ENCODE measurements around the gene MMP25. TPM values are rescaled to one million over a fixed set of nuclear protein-coding genes. Genes with fewer than 3 reads are reported as not detected.

MMP25 gene
- total RNA-seq, 1 experiment from 2014 or later, result 0.11 TPM

- Histone ChIP-seq H3K36me3 (ENCODE audit: control insufficient read depth, insufficient read depth, low read length) (peaks cover 8% of the 10 kb centered on the region), H3K4me1 (peaks cover 26% of the 10 kb centered on the region), H3K9me3 (no peaks in the 10 kb centered on the region), H3K4me3 (ENCODE audit: low read depth, low read length) (peak within 1 kb of the TSS; percentile 69), H3K27me3 (replicated peaks; ENCODE audit: control insufficient read depth, insufficient read depth, low read length) (no peaks in the 10 kb centered on the region)
- ChIA-PET CTCF (interaction anchor here (1.0 to 6.9 kb wide), 4 partner anchors 7 to 54 kb away, joined by 3 to 113 read pairs (median 18); no protein-coding TSS in a partner anchor), POLR2A (interaction anchor here (0.6 to 5.8 kb wide), 5 partner anchors 14 to 134 kb away, joined by 3 to 83 read pairs (median 6); partner anchors contain the start of gene ZNF213)
- TF ChIP-seq CTCF (IDR thresholded peaks at IDR 0.05; ENCODE audit: insufficient read depth in 1 of 2, low read depth in 1 of 2, low read length in 1 of 2, severe bottlenecking in 1 of 2, unreplicated experiment in 1 of 2), result no peak
- Mint-ChIP-seq H3K36me3 (ENCODE audit: insufficient read depth, unreplicated experiment) (peaks cover 87% of the 10 kb centered on the region), H3K9me3 (ENCODE audit: unreplicated experiment) (no peaks in the 10 kb centered on the region), H3K27me3 (ENCODE audit: insufficient read depth, unreplicated experiment) (no peaks in the 10 kb centered on the region), H3K27ac (ENCODE audit: unreplicated experiment) (peak within 1 kb of the TSS; percentile 89), H3K4me3 (ENCODE audit: unreplicated experiment) (peak within 1 kb of the TSS; percentile 72), H3K4me1 (ENCODE audit: low read depth, unreplicated experiment) (peaks cover 24% of the 10 kb centered on the region)
- peak; percentile 95 to 97 for DNase-seq
- intact Hi-C loops (cut with micrococcal nuclease; ENCODE audit: unreplicated experiment), result loop anchor here (1.0 kb wide), 1 partner anchor 43 kb away; no protein-coding TSS in a partner anchor
- BruUV-seq (replicated peaks), result TSS peak; percentile 40
These were observed 22.5 kb upstream of the MMP25 start, which contains the start of the genes HCFC1R1 and THOC6 for GRCh38 chr16:3023669-3024478. HCFC1R1 (minus strand) TSS chr16:3023942; CDS start chr16:3023941, 1 bp downstream. THOC6 (plus strand) TSS chr16:3024035; CDS start chr16:3024327, 292 bp downstream.

GRCh38 chr16:3025032-3026002 lies 21.0 kb upstream of the MMP25 start:
- Histone ChIP-seq H3K4me1 (peaks cover 24% of the 10 kb centered on the region), H3K27me3 (replicated peaks; ENCODE audit: control insufficient read depth, insufficient read depth, low read length) (no peaks in the 10 kb centered on the region), H3K9me3 (no peaks in the 10 kb centered on the region), H3K36me3 (ENCODE audit: control insufficient read depth, insufficient read depth, low read length) (peaks cover 8% of the 10 kb centered on the region), H3K4me3 (ENCODE audit: low read depth, low read length) (no peak overlapping the region)
- peaks cover 24% of the 10 kb centered on the region for H3K4me1 Mint-ChIP-seq (ENCODE audit: low read depth, unreplicated experiment)
- POLR2A ChIA-PET, result no interaction called here
- CTCF ChIA-PET, result interaction anchor here (0.7 to 6.9 kb wide), 2 partner anchors 20 to 44 kb away, joined by 6 to 113 read pairs; no protein-coding TSS in a partner anchor
- H3K36me3 Mint-ChIP-seq (ENCODE audit: insufficient read depth, unreplicated experiment), result peaks cover 84% of the 10 kb centered on the region
- peak overlapping the region; percentile 37 for H3K4me3 Mint-ChIP-seq (ENCODE audit: unreplicated experiment)
- BruUV-seq (replicated peaks), result no TSS peak
- no peaks in the 10 kb centered on the region for H3K27me3 Mint-ChIP-seq (ENCODE audit: insufficient read depth, unreplicated experiment)
- no peak overlapping the region for H3K27ac Mint-ChIP-seq (ENCODE audit: unreplicated experiment)
- TF ChIP-seq CTCF (IDR thresholded peaks at IDR 0.05; ENCODE audit: insufficient read depth in 1 of 2, low read depth in 1 of 2, low read length in 1 of 2, severe bottlenecking in 1 of 2, unreplicated experiment in 1 of 2), result no peak
- H3K9me3 Mint-ChIP-seq (ENCODE audit: unreplicated experiment), result no peaks in the 10 kb centered on the region
- no peak for DNase-seq
- intact Hi-C loops (cut with micrococcal nuclease; ENCODE audit: unreplicated experiment), result no loop called here

GRCh38 chr16:3026003-3026378 lies 20.4 kb upstream of the MMP25 start:
- Mint-ChIP-seq H3K9me3 (ENCODE audit: unreplicated experiment) (no peaks in the 10 kb centered on the region), H3K27ac (ENCODE audit: unreplicated experiment) (no peak overlapping the region), H3K27me3 (ENCODE audit: insufficient read depth, unreplicated experiment) (no peaks in the 10 kb centered on the region), H3K4me3 (ENCODE audit: unreplicated experiment) (no peak overlapping the region), H3K4me1 (ENCODE audit: low read depth, unreplicated experiment) (peaks cover 24% of the 10 kb centered on the region), H3K36me3 (ENCODE audit: insufficient read depth, unreplicated experiment) (peaks cover 78% of the 10 kb centered on the region)
- no TSS peak for BruUV-seq (replicated peaks)
- intact Hi-C loops (cut with micrococcal nuclease; ENCODE audit: unreplicated experiment), result no loop called here
- Histone ChIP-seq H3K27me3 (replicated peaks; ENCODE audit: control insufficient read depth, insufficient read depth, low read length) (no peaks in the 10 kb centered on the region), H3K4me1 (peaks cover 24% of the 10 kb centered on the region), H3K4me3 (ENCODE audit: low read depth, low read length) (no peak overlapping the region), H3K9me3 (no peaks in the 10 kb centered on the region), H3K36me3 (ENCODE audit: control insufficient read depth, insufficient read depth, low read length) (peaks cover 8% of the 10 kb centered on the region)
- DNase-seq, result no peak
- ChIA-PET POLR2A (no interaction called here), CTCF (no interaction called here)
- no peak for TF ChIP-seq CTCF (IDR thresholded peaks at IDR 0.05; ENCODE audit: insufficient read depth in 1 of 2, low read depth in 1 of 2, low read length in 1 of 2, severe bottlenecking in 1 of 2, unreplicated experiment in 1 of 2)
